HG03066 (cell line): ENCODE data around the gene SRPK2.
"Not testable (repeated sequence)": the region's sequence is repeated elsewhere in the genome, so short reads cannot be mapped to it uniquely, and the experiment has no call there.

ENCODE experiments used
- ATAC-seq: cut with Tn5 transposase; IDR thresholded peaks from one replicate; pipeline ENCODE4 v1.9.1; 2021; ENCODE audit warnings: low read depth; ENCODE audit not compliant: unreplicated experiment

SRPK2 gene

DNA sequence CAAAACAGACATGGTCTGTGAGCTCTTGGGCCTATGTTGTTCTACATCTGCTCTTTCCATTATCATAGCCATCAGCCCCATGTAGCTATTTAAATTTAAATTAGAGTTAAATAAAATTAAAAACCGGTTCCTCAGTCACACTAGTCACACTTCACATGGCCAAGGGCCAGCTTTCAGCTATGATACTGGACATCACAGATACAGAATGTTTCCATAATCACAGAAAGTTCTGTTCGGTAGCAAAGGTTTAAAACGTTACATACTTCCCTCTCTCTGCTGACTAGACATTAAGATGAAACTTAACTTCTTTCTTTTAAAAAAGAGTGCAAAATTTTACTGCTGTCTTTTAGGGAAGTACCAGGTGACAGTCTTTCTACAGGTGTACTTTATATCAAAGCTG, 43.0 kb downstream of the SRPK2 start:
- no peak for ATAC-seq

DNA sequence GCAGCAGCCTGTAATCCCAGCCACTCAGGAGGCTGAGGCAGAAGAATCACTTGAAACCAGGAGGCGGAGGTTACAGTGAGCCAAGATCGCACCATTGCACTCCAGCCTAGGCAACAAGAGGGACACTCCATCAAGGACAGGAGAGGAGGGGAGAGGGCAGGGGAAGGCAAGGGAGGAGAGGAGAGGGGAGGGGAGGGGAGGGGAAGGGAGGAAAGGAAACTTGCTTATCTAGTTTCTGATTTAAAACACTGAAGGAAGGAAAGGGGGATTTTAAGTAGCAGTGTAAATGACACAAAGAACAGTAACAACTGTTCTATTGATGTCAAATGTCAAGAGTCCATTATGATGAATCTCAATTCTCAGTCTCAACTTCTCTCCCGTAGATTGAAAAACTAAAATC, 43.7 kb downstream of the SRPK2 start:
- no peak for ATAC-seq

DNA sequence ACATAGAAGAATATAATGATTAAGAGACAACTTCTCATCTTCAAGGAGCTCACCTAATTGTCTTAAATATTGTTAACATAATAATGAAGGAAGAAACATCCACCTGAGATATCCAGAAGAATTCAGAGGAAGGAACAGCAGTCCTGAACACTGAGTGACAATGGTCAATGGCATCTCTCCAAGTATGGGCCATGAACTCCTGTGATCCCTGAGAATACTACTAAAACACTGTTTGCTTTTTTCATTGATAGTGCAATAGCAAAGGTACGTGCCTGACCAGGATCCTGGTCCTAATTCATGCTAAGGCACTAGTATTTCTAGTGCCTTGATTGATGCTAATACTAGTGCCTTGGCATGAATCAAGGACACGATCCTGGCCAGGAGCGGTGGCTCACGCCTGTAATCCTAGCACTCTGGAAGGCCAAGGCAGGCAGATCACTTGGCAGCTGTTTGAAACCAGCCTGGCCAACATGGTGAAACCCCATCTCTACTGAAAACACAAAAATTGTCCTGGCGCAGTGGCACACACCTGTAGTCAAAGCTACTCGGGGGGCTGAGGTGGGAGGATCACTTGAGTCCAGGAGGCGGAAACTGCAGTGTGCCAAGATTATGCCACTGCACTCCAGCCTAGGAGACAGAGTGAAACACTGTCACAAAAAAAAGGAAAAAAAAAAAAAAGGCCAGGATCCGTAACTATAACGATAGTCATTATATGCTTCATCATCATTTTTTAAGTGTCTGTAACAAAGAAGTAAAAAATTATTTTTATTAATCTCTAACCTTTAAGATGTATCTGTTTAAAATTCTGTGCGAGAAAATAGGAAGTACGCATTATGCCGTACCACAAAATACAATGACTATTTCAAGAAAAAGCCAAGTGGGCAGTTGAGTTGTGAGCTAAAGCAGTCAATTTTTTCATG, 49.1 kb downstream of the SRPK2 start:
- no peak for ATAC-seq

DNA sequence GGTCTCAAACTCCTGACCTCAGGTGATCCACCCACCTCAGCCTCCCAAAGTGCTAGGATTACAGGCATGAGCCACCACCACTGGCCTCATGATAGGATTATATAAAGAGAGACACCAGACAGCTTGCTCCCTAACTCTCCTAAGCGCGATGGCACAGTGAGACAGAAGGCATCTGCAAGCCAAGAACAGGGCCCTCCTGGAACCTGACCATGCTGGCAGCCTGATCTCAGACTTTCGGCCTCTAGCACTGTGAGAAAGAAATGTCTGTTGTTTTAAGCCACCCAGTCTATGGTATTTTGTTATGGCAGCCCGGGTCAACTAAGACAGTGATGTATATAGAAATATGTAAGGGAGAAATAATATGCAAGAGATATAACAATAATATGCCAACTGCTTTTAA, 51.2 kb downstream of the SRPK2 start:
- no peak for ATAC-seq

DNA sequence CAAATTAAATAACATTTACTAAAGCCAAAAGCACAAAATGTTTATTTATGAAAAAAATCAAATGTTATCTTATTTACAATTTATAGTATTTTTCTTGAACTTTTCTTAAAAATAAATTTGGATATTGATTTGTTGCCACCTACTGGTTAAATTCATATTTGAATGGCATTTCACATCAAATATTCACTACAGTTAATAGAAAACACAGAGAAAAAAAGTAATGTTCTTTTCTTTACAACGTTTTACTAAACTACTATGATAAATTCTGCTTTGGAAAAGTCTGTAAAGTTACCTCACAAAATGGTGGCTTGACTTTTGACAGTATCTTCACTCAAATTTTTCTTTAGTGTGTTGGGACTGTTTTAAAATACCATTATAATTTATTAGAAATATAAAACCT, 52.7 kb downstream of the SRPK2 start:
- no peak for ATAC-seq

DNA sequence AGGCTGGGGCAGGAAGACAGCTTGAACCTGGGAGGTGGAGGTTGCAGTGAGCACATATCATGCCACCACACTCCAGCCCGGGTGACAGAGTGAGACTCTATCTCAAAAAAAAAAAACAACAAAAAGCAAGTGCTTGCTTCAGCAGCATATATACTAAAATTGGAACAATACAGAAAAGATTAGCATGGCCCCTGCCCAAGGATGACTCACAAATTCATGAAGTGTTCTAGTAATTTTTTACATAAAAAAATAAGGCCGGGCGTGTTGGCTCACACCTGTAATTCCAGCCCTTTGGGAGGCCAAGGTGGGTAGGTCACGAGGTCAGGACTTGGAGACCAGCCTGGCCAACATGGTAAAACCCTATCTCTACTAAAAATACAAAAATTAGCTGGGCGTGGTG, 56.1 kb downstream of the SRPK2 start:
- not testable (repeated sequence) for ATAC-seq

DNA sequence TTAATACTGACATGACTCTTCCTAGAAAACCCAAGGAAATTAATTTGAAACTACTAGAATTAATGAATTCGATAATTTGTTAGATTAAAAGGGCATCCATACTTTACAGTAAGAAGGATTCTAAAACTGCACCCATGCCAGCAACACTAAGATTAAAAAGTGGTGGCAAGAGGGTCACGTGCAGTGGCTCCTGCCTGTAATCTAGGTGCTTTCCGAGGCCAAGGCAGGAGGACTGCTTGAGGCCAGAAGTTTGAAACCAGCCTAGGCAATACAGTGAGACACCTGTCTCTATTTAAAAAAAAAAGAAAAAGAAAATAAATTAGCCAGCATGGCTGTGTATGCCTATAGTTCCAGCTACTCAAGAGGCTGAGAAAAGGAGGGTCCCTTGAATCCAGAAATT, 58.2 kb downstream of the SRPK2 start:
- ATAC-seq: no peak

DNA sequence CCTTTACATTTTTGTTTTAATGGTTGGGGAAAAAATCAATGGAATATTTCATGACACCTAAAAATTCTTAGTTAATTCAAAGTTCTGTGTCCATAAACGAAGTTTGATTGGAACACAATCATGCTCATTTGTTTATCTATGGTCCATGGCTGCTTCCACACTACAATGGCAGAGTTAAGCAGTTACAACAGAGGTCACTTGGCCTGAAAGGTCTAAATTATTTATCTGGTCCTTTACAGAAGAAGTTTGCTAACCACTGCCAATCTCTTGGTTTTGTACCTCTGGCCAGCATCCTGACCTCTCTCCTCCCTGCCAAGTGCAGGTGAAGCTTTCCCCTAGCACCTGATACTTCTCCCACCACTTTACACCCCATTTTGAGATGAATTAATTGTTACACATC, 61.5 kb downstream of the SRPK2 start:
- ATAC-seq: no peak

DNA sequence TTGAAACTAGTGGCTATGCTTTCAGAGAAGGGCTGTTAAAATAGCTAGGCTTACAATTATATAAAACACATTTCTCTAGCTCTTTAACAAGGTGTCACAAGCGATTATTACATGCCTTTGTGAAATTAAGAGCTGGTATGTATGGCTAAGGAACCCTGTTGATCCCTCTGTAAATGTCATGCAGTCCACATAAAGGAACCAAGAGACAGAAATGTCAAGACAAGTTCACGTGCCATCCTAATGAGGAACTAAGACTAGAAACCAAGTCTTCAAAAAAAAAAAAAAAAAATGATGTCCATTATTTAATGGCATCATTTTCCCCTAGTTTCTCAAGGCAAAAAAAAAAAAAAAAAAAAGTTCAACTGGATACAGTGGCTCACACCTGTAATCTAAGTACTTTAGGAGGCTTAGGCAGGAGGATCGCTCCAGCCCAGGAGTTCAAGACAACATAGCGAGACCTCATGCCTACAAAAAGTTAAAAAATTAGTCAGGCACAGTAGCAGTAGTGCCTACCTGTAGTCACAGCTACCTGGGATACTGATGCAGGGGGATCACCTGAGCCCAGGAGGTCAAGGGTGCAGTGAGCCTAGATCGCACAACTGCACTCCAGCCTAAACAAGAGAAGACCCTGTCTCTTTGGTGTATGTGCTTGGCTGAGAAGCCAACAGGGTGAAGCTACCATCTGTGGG, 63.4 kb downstream of the SRPK2 start:
- peak; percentile 64 for ATAC-seq

DNA sequence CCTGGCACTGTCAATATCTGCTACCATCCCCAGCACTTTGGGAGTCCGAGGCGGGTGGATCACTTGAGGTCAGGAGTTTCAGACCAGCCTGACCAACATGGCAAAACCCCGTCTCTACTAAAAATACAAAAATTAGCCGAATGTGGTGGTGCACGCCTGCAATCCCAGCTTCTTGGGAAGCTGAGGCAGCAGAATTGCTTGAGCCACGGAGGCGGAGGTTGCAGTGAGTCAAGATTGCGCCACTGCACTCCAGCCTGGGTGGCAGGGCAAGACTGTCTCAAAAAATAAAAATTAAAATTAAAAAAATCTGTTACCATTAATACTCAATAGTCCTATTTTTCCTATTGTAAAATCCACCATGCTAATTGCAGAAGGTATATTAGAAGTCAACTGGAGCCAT, 64.1 kb downstream of the SRPK2 start:
- not testable (repeated sequence) for ATAC-seq

DNA sequence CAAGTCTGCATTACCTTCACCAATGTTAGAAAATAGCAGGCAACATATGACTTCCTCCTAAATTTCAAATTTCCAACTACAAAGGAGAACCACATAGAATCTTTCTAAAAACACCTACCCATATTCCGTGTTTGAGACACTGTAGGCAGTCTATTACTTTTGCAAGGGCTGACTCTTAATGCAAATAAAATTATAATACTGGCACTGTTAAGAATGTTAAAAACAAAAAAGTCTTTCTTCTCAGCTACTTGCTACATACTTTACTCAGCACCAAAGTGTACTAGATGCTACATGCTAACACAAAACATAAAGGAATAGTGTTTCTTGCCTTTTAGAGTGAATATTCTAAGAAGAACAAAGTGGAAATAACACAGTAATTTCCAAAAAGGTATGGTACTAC, 65.4 kb downstream of the SRPK2 start:
- no peak for ATAC-seq

DNA sequence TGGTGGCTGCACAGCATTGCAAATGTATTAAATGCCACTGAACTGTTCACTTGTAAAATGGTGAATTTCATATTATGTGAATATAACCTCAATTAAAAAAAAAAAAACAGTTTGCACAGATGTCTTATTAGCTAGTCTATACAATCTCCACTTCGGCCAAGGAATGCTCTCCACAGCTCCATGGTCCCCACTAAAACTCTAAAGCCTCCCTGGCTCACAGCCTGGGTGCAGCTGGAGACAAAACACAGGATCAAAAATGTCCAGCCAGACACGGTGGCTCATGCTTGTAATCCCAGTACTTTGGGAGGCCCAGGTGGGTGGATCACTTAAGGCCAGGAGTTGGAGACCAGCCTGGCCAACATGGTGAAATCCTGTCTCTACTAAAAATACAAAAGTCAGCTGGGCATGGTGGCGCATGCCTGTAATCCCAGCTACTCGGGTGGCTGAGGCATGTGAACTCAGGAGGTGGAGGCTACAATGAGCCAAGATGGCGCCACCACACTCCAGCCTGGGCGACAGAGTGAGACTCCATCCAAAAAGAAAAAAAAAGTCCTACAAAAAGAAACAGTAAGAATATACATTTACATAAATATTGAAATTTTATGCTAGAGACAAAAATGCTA, 66.0 kb downstream of the SRPK2 start:
- no peak for ATAC-seq

DNA sequence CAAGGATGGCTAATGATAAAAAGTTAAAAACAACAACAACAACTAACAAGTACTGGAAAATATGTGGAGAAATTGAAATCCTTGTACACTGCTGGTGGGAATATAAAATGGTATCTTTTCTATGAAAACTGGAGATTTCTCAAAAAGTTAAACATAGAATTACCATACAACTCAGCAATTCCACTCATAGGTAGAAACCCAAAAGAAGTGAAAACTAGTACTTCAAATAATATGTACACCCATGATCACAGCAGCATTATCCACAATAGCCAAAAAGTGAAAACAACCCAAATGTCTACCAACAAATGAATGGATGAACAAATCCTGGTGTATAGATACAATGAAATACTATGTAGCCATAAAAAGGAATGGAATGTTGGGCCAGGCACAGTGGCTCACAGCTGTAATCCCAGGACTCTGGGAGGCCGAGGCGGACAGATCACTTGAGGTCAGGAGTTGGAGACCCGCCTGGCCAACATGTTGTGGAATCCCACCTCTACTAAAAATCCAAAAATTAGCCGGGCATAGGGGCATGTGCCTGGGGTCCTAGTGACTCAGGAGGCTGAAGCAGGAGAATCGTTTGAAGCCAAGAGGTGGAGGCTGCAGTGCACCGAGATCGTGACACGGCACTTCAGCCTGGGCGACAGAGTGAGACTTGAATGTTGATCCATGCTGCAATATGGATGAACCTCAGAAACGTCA, 66.8 kb downstream of the SRPK2 start:
- no peak for ATAC-seq

DNA sequence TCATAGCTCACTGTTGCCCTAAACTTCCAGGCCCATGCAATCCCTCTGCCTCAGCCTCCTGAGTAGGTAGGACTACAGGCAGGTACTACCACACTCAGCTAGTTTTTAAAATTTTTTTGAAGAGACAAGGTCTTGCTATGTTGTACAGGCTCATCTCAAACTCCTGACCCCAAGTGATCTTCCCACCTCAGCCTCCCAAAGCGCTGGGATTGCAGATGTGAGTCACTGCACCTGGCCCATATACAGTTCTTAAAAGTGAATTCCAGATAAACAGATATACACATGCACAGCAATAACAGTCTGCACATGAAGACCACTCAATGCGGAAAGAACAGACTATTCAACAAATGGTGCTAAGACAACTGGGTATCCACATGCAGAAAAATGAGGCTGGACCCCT, 67.8 kb downstream of the SRPK2 start:
- no peak for ATAC-seq

DNA sequence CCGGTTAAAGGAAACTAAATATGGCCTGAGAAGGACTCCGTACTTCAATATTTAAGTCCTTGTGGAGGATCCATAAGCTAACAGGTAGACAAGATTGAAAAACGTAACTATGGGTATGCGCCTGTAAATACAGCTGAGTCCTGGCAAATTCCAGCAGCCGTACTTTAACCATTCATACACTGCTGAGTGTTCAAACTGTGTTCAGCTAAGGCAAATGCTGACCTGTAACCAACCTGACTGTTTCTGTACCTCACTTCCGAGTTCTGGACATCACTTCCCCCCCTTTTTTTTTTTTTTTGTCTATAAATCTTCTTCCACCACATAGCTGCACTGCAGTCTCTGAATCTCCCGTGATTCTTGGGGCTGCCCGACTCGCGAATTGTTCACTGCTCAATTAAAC, 69.1 kb downstream of the SRPK2 start:
- ATAC-seq: no peak

DNA sequence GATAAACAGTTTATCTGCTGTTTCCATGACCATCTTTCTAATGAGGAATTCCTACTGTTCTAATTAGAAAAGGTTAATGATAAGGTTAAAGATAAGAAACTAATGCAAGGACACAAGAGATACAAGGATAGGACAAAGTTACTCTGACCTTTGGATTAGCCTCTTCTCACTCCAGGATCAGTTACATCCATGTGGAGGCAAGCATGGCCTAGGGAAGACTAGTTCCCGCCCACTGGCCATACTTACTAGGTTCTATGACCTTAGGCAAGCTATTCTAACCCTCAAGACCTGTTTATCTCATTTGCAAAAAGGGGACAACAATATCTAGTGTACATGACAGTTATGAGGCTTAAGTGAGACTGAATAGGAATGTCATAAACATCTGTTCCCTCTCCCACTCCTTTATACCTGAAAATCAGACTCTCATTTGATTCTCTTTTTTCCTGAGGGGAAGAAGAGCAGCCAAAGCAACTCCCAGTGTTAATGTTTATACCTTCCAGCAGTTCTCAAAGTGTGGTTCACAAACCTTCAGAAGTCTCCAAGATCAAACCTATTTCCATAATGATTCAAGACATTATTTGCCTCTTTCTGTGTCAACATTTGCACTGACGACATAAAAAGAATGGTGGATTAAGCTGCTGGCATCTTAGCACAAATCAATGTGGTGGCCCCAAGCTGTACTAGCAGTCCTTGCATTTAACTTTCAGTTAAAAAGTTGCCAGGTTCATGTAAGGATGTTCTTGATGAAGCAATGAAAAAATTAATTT, 72.0 kb downstream of the SRPK2 start:
- no peak for ATAC-seq

DNA sequence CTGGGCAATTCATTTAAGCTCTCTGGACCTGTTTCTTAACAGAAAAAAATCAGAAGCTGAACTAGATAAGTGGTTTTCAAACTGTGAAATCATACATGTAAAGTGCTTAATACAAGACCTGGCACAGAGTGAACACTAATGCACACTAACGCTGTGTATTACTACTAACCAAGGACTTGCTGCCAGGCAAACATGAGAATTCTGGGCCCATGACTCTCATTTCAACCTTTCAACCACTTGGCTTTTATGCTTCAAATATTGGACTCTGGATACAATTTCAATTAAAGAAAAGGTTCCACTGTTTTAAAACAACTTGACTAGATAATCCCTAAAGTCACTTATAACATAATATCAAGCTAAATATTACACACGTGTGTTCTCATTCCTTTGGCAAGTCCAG, 73.4 kb downstream of the SRPK2 start:
- no peak for ATAC-seq

DNA sequence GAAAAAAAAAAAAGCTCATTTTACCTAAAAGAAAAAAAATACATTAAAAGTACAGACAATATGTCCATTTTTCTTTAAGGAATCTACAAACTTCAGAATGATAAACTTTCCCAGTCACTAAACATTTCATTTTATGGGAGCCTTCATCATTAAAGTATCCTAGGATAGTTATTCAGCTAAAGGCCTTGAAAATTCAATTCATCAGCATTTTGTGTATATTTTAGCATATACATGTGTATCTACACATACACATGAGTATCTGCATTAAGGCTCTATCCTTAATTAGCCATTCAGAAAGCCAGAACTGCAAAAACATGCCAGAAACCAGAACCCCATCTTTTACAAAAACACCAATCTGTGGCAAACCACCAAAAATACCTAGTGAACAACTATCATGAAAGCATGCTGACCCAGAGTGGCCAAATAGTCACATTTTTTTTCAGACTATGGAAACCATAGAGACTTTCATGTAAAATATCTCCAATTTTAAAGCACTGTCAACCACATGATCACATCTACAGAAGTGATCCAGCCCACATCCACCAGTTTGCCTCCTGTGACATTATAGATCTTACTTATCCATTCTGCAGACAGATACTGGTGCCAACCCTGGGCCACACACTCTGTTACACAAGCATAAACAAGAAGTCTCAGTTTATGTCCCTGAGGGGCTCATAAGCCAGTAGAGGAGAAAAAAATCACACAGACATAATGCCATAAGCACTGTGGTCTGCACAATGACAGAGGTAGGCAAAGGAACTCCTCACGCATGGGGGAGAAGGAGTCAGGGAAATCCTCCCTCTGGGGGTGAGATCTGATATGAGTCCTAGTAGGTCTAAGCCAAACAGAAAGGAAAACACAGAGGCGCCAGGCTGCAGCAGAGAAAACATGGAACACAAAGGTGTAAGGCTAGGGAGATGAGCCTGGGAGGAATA, 79.2 kb downstream of the SRPK2 start:
- peak; percentile 47 for ATAC-seq

DNA sequence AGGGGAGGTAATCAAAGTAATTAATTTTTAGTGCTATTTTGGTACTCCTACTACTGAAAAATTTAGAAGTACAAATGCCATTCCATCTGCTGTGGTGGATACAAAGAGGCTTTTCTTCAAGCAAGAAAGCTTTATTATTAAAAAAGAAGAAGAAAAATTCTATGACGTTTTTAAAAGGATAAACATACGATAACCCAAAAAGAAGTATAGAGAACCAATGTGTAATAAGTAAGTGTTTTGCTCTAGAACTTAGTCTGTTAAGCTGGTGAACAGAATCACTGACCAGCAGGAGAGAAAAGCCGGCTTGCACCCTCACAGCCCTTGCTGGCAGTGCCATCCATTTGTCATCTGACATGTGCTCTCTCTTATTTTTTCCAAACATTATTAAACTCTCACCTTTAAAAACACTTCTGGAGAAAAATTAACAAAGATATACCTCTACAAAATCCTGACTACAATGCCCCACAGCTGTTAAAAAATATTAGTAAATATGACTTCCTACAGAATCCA, 81.5 kb downstream of the SRPK2 start:
- ATAC-seq: no peak
